Measurements from ENCODE around the gene DOCK10.
A peak's percentile ranks its signal among the peaks of the same experiment; 100 is the strongest.
"Not testable (repeated sequence)": the region's sequence is repeated elsewhere in the genome, so short reads cannot be mapped to it uniquely, and the experiment has no call there.

Gene DOCK10

GRCh38 chr2:224918626-224919471, 123.4 kb downstream of the DOCK10 start:
- DNase-seq (ENCODE audit: low read depth) = no peak

- DNase-seq (ENCODE audit: low read depth) = not testable (repeated sequence)
Observed at GRCh38 chr2:224917246-224917645, 125.0 kb downstream of the DOCK10 start.

GRCh38 chr2:224915136-224915535, 127.1 kb downstream of the DOCK10 start:
- no peak for DNase-seq (ENCODE audit: low read depth)

- no peak for DNase-seq (ENCODE audit: low read depth)
Observed at GRCh38 chr2:224910574-224910925, 131.7 kb downstream of the DOCK10 start.

- peak; percentile 100 for DNase-seq (ENCODE audit: low read depth)
Observed at GRCh38 chr2:224909885-224910573, 132.2 kb downstream of the DOCK10 start.

- no peak for DNase-seq (ENCODE audit: low read depth)
Observed at GRCh38 chr2:224908818-224909217, 133.4 kb downstream of the DOCK10 start.

- no peak for DNase-seq (ENCODE audit: low read depth)
Observed at GRCh38 chr2:224904381-224904780, 137.9 kb downstream of the DOCK10 start.

GRCh38 chr2:224903621-224904020, 138.6 kb downstream of the DOCK10 start:
- DNase-seq (ENCODE audit: low read depth) = no peak

GRCh38 chr2:224901121-224901676, 141.1 kb downstream of the DOCK10 start:
- no peak for DNase-seq (ENCODE audit: low read depth)

GRCh38 chr2:224895377-224895776, 146.9 kb downstream of the DOCK10 start:
- DNase-seq (ENCODE audit: low read depth) = no peak

- DNase-seq (ENCODE audit: low read depth) = no peak
Observed at GRCh38 chr2:224894356-224894755, 147.9 kb downstream of the DOCK10 start.

- no peak for DNase-seq (ENCODE audit: low read depth)
Observed at GRCh38 chr2:224893848-224894247, 148.4 kb downstream of the DOCK10 start.

- peak; percentile 41 for DNase-seq (ENCODE audit: low read depth)
Observed at GRCh38 chr2:224892574-224893204, 149.6 kb downstream of the DOCK10 start.

- DNase-seq (ENCODE audit: low read depth) = no peak
Observed at GRCh38 chr2:224890372-224890771, 151.9 kb downstream of the DOCK10 start.

- peak; percentile 96 for DNase-seq (ENCODE audit: low read depth)
Observed at GRCh38 chr2:224887141-224887540, 155.1 kb downstream of the DOCK10 start.

GRCh38 chr2:224885836-224886547, 156.3 kb downstream of the DOCK10 start:
- DNase-seq (ENCODE audit: low read depth) = peak; percentile 74

GRCh38 chr2:224885291-224885690, 157.0 kb downstream of the DOCK10 start:
- no peak for DNase-seq (ENCODE audit: low read depth)

GRCh38 chr2:224884188-224884587, 158.1 kb downstream of the DOCK10 start:
- DNase-seq (ENCODE audit: low read depth) = peak; percentile 76

- no peak for DNase-seq (ENCODE audit: low read depth)
Observed at GRCh38 chr2:224883700-224884099, 158.6 kb downstream of the DOCK10 start.

GRCh38 chr2:224883172-224883516, 159.1 kb downstream of the DOCK10 start:
- no peak for DNase-seq (ENCODE audit: low read depth)

- peak; percentile 90 for DNase-seq (ENCODE audit: low read depth)
Observed at GRCh38 chr2:224882291-224883171, 159.7 kb downstream of the DOCK10 start.
